HG03457 (cell line): ENCODE data around the gene SPATA4.

Experiments used
- ATAC-seq: cut with Tn5 transposase; IDR thresholded peaks from one replicate; pipeline ENCODE4 v1.9.1; 2021; ENCODE audit warnings: moderate number of reproducible peaks; ENCODE audit not compliant: unreplicated experiment

Gene SPATA4

DNA sequence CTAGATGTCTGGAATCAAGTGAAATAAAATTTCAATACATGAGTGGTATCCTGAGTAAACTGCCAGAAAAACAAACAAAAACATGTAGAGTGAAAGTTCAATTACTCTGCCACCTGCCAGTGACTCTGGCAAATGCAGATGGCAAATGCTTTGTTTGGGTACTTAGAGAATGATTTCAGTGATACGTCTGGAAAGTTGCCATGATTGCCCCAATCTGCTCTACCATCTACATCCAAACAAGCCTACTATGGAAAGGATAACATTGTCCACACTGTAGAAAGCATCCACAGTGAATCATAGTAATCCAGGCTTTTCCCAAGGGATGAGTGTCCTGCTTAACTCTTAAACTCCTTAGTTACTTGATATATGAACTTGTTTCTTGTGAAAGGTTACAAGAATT lies 3.4 kb downstream of the SPATA4 start:
- no peak for ATAC-seq

- ATAC-seq, result no peak
Observed at GRCh38 chr4:176189891-176190795, 5.2 kb downstream of the SPATA4 start.

DNA sequence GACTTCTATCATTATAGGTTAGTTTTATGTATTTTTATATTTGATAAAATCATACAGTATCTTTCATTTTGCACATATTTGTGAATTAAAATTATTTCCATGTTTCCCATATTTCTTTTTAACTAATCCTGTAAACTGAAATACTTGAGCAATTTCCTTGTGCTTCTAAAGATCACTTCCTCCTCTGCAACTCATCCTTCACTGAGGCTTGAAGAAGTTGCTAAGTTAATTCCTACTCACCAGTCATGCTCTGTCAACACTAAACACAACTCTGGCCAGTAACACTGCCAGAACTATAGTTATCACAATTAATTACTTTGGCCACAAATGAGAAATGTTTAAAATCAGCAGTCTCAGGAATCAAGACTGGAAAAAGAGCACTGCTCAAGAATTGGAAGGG lies 6.7 kb downstream of the SPATA4 start:
- ATAC-seq, result no peak

DNA sequence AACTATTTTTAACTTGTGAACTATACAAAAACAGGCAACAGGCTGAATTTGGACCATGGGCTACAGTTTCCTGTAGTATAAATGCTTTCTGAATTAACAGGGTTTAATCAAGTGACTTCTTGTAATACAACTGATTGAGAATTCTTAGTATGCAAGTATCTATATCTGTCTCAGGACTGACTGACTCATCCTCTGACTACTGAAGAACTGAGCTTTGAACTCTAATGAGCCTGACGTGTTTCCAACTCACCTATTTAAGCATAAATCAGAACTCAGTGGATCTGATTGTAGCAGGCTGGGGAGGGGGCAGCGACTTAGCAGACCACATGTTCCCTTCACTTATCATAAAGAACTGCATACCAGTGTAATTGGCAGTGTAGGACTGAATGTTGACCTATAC lies 7.8 kb downstream of the SPATA4 start:
- no peak for ATAC-seq

DNA sequence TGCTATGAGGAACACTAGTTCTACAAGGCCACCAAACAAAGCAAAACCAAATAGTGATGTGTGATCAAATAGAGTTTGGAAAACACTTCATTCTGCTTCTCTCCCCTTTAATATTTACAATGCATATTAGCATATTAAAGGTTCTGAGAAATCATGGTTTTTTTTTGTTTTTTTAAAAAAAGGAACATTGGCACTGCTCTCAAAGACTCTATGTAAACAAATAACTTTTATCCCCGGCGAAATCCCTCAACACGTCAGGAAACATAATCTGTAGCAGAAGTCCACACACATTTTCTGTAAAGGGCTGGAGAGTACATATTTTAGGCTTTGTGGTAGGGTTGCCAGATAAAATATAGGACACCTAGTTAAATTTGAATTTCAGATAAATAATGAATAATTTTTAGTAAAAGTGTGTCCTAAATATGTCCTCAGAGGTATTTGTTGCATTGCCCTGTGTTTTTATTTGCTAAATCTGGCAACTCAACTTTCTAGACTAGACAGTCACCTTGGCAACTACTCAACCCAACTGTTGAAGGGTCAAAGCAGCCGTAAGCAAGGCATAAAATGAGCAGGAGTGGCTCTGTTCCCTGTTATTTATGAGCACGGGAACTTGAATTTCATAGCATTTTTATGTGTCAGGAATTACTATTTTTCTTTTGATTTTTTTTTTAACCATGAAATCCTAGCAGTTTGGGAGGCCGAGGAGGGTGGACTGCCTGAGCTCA lies 8.6 kb downstream of the SPATA4 start:
- no peak for ATAC-seq

DNA sequence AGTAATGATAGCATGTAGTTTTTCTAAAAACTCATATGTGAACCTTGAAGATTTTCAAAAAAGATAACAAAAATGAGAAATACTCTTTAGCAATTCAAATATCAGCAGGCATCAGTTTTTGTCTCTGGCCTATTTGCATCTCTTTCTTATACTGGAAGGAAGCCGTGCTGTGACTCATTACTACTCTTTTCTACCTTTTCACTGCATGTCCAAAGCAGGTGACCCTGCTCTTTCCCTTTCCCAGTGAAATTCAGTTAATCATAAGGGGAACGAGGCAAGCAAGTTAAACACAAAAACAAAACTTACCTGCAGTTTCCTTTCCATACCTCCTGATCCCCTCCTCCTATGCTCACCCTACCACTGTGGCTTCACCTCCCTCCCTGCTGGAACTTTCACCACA lies 9.3 kb downstream of the SPATA4 start:
- ATAC-seq, result no peak

DNA sequence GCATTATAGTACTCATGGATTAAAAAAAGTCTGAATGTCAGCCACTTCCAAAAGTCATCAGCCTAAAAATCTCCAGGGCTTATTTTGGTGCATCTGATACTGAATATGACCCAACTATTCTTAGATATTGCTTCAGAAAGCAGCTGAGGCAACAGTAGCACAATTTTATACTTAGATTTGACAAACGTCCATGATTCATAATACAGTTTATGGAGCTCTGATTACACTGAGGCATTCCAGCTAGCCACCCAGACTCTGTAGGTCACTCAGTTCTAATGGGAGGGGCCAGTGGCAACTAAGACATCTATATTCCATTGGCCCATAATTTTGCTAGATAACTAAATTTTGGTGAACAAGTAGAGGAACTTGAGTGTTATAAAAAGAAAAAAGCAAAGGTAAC lies 10.3 kb downstream of the SPATA4 start:
- no peak for ATAC-seq

- ATAC-seq, result no peak
Observed at GRCh38 chr4:176163041-176163440, 32.3 kb downstream of the SPATA4 start.

GRCh38 chr4:176156656-176157055 lies 38.7 kb downstream of the SPATA4 start:
- no peak for ATAC-seq

GRCh38 chr4:176153124-176153523 lies 42.3 kb downstream of the SPATA4 start:
- ATAC-seq, result no peak

- no peak for ATAC-seq
Observed at GRCh38 chr4:176150704-176151103, 44.7 kb downstream of the SPATA4 start.

DNA sequence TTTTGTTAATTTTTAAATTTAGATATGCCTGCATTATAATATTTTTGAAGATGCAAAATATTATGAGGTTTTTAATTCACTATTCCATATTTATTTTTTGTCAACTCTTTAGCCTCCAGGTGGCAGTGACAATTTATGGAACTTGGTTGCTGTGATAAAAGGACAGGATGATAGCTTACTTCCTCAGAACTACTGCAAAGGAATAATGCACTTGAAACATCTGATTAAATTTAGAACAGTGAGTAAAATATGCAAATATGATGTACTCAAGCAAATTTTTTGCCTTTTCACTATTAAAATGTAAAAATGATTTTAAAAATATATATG lies 45.1 kb downstream of the SPATA4 start:
- no peak for ATAC-seq

DNA sequence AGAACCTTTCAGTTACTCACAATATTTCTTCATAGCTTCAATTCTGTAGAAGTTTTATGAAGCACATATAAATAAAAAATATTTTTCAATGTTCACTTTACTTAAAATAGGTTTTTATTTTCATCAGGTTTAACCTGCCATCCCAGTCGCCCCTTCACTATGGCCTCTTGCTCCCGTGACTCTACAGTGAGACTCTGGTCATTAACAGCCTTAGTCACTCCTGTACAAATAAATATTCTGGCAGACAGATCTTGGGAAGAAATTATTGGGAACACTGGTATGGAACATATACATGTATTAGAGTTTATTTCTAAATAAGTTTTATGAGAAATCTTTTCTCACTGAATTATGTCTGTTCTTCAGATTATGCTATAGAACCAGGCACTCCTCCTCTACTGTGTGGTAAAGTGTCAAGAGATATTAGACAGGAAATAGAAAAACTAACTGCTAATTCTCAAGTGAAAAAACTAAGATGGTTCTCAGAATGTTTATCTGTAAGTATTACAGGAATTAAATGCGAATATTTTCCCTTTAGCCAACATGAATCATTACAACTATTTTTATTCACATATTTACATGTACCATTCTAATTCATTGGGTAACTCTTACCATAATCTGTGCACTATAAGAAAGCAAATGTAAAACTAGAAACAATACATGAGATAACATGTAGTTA lies 45.6 kb downstream of the SPATA4 start:
- no peak for ATAC-seq

GRCh38 chr4:176142253-176142652 lies 53.1 kb downstream of the SPATA4 start:
- ATAC-seq, result no peak

DNA sequence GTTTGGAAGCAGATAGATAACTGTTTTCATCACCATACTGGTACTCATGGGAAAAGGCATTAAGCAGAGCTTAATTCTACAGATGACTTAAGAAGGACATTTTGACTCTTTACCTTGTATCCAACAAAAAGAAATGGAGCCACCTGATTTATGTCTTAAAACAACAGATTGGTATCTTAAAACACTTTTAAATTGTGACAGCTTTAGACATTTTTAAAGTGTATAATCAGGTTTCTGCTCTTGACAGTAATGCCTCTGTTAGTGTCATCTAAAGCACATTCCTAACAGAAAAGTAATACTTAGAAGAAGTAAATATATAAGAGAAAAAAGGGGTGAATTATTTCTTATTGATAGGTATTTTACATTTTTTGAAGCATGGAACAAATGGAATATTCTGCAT lies 55.9 kb downstream of the SPATA4 start:
- no peak for ATAC-seq

- no peak for ATAC-seq
Observed at GRCh38 chr4:176137631-176138030, 57.8 kb downstream of the SPATA4 start.

- ATAC-seq, result no peak
Observed at GRCh38 chr4:176134670-176135069, 60.7 kb downstream of the SPATA4 start.
